ENCODE measurements around the gene MATN1. TPM values are rescaled to one million over a fixed set of nuclear protein-coding genes. Genes with fewer than 3 reads are reported as not detected.

The MATN1 gene
- total and polyA plus RNA-seq, 4 donors: 0.19 TPM; not detected in 3

DNA sequence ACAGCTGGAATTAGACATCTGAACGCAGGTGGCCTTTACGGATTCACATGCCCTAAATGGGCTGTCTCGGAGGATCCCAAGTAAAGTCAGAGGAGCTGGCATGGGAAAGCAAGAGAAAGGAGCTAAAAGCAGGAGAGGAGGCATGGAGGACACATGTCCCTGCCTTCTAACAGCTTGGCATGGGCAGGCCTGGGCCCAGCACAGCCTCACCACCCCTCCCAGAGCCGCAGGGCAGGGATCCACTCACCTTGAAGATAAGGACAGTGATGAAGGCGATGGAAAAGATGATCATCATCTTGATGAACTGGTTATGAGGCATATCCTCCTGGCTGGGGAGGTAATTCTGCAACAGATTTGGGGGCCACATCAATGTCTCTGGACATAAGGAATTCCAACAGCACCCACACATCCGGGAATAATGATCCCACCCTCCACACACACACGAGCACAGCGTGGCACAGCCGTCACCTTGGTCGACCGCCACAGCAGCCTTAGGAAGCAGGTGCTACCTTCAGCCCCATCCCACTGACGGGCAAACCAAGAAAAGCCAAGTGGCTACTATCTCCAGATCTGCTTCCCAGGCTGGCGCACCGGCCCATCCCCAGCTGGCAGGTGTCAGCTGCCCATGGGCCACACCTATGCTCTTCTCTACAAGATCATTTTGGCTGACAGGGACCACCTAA is 14.1 kb upstream of the MATN1 start:
- no peak for TF ChIP-seq EGR1 (IDR thresholded peaks at IDR 0.05; ENCODE audit: low read depth in 2 of 2)
- no peak for TF ChIP-seq SP1 (IDR thresholded peaks at IDR 0.05)
- no peak for TF ChIP-seq JUND (IDR thresholded peaks at IDR 0.05)
- TF ChIP-seq HNF4A (conservative IDR thresholded peaks at IDR 0.05): no peak
- TF ChIP-seq YY1 (IDR thresholded peaks at IDR 0.05): no peak
- TF ChIP-seq RAD21 (IDR thresholded peaks at IDR 0.05): no peak
- TF ChIP-seq ATF3 (IDR thresholded peaks at IDR 0.05): no peak
- no peak for TF ChIP-seq ZBTB33 (IDR thresholded peaks at IDR 0.05)
- TF ChIP-seq FOXA1 (IDR thresholded peaks at IDR 0.05): no peak
- TF ChIP-seq HNF4G (IDR thresholded peaks at IDR 0.05): no peak
- no peak for TF ChIP-seq NR2F2 (IDR thresholded peaks at IDR 0.05)
- no peak for DNase-seq (ENCODE audit: low spot score)
- no peaks in the 10 kb centered on the region for H3K9me3 ChIP-seq (ENCODE audit: control insufficient read depth in 4 of 4, low read length in 3 of 4)
- peaks cover 0 to 2% (median 0%) of the 10 kb centered on the region in 4 donors for H3K4me1 ChIP-seq (ENCODE audit: control insufficient read depth in 4 of 4, insufficient read depth in 4 of 4, low read length in 3 of 4)
- H3K4me3 ChIP-seq (ENCODE audit: low read depth in 1 of 3, low read length in 3 of 3): no peak overlapping the region
- no peaks in the 10 kb centered on the region for H3K27me3 ChIP-seq (ENCODE audit: control insufficient read depth in 4 of 4, insufficient read depth in 4 of 4, low read length in 3 of 4)
- no peak overlapping the region for H3K9ac ChIP-seq (ENCODE audit: low read depth in 1 of 2, low read length in 2 of 2)
- peaks cover 3 to 22% (median 11%) of the 10 kb centered on the region in 4 donors for H3K36me3 ChIP-seq (ENCODE audit: control insufficient read depth in 4 of 4, insufficient read depth in 3 of 4, low read depth in 1 of 4, low read length in 3 of 4)
- WGBS: 92% methylated on average over 14 of the region's 14 CpGs
- no peak overlapping the region for H3K27ac ChIP-seq (ENCODE audit: low read depth in 1 of 2, low read length in 2 of 2)

GRCh38 chr1:30735668-30736498 is 12.5 kb upstream of the MATN1 start:
- Histone ChIP-seq H3K36me3 (ENCODE audit: control insufficient read depth in 4 of 4, insufficient read depth in 3 of 4, low read depth in 1 of 4, low read length in 3 of 4) (peaks cover 3 to 22% (median 11%) of the 10 kb centered on the region in 4 donors), H3K4me1 (ENCODE audit: control insufficient read depth in 4 of 4, insufficient read depth in 4 of 4, low read length in 3 of 4) (no peaks in the 10 kb centered on the region), H3K9ac (ENCODE audit: low read depth in 1 of 2, low read length in 2 of 2) (no peak overlapping the region), H3K27me3 (ENCODE audit: control insufficient read depth in 4 of 4, insufficient read depth in 4 of 4, low read length in 3 of 4) (no peaks in the 10 kb centered on the region), H3K9me3 (ENCODE audit: control insufficient read depth in 4 of 4, low read length in 3 of 4) (no peaks in the 10 kb centered on the region), H3K4me3 (ENCODE audit: low read depth in 1 of 3, low read length in 3 of 3) (no peak overlapping the region), H3K27ac (ENCODE audit: low read depth in 1 of 2, low read length in 2 of 2) (no peak overlapping the region)
- 95% methylated on average over 6 of the region's 6 CpGs for WGBS
- TF ChIP-seq FOXA1 (IDR thresholded peaks at IDR 0.05): no peak
- no peak for TF ChIP-seq MAX (IDR thresholded peaks at IDR 0.05)
- TF ChIP-seq GABPA (IDR thresholded peaks at IDR 0.05 in 1 of 2, conservative IDR thresholded peaks at IDR 0.05 in 1 of 2): no peak
- no peak for TF ChIP-seq JUND (IDR thresholded peaks at IDR 0.05)
- TF ChIP-seq CTCF (IDR thresholded peaks at IDR 0.05; ENCODE audit: low read depth, low read length, missing input control): no peak
- no peak for TF ChIP-seq SP1 (IDR thresholded peaks at IDR 0.05)
- TF ChIP-seq RAD21 (IDR thresholded peaks at IDR 0.05): no peak
- TF ChIP-seq FOXA2 (IDR thresholded peaks at IDR 0.05): no peak
- no peak for TF ChIP-seq TAF1 (conservative IDR thresholded peaks at IDR 0.05)
- no peak for TF ChIP-seq HNF4A (conservative IDR thresholded peaks at IDR 0.05)
- no peak for DNase-seq (ENCODE audit: low spot score)
